NCI-H146 treated with DMSO at 0.1 percent for 48 hours (cell line): Measurements from ENCODE around the gene PRKCQ.
"Not testable (repeated sequence)": the region's sequence is repeated elsewhere in the genome, so short reads cannot be mapped to it uniquely, and the experiment has no call there.

Experiments
- DNase-seq: peaks from one replicate; lab custom pipeline; 2025; ENCODE audit not compliant: unreplicated experiment; lab: John Stamatoyannopoulos, UW

PRKCQ gene

GRCh38 chr10:6461961-6462360 is 118.1 kb downstream of the PRKCQ start:
- no peak for DNase-seq

- DNase-seq = no peak
These were observed 119.1 kb downstream of the PRKCQ start for GRCh38 chr10:6460861-6461409.

GRCh38 chr10:6458814-6459213 is 121.3 kb downstream of the PRKCQ start:
- no peak for DNase-seq

- DNase-seq = no peak
These were observed 122.7 kb downstream of the PRKCQ start for GRCh38 chr10:6457376-6457775.

- DNase-seq = no peak
These were observed 124.0 kb downstream of the PRKCQ start for GRCh38 chr10:6456067-6456466.

GRCh38 chr10:6455592-6455991 is 124.5 kb downstream of the PRKCQ start:
- DNase-seq = no peak

GRCh38 chr10:6446711-6447110 is 133.4 kb downstream of the PRKCQ start:
- no peak for DNase-seq

DNA sequence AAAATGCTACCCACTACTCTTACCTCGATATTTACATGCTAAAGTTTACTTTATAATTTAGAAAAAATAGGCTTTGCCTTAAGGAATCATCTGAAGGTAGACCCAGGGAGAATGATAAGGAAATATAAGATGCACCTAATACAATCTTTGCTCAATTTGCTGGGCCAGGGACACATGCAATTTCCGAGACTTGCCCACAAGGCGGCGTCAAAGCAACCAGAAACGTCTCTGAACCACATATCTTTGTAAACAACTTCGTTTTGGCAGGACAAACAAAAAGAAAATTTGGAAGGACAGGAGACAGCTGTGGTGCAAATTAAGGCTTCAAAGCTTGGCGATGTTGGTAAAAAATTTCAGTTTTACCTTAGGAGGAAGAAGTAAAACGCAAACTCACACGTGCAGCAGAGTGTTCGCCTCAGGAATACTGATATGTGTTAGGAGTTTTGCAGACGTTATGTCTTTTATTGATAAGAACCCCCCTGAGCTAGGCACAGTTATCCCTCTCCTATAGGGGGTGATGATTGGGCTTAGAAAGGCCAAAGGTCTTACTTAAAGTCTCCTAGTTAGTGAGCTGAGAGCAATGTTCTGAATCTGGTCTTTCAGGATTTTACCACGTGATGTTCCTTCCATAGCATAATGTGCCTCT is 134.3 kb downstream of the PRKCQ start:
- no peak for DNase-seq

DNA sequence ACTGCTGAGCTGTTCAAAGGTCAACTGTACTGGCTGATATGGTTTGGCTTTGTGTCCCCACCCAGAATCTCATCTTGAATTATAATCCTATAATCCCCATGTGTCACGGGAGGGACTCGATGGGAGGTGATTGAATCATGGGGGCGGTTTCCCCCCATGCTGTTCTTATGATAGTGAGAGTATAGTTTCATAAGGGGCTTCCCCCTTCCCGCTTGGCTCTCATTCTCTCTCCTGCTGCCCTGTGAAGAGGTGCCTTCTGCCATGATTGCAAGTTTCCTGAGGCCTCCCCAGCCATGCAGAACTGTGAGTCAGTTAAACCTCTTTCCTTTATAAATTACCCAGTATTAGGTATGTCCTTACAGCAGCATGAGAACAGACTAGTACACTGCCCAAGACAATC is 140.2 kb downstream of the PRKCQ start:
- DNase-seq = not testable (repeated sequence)

GRCh38 chr10:6431861-6432260 is 148.2 kb downstream of the PRKCQ start:
- no peak for DNase-seq

DNA sequence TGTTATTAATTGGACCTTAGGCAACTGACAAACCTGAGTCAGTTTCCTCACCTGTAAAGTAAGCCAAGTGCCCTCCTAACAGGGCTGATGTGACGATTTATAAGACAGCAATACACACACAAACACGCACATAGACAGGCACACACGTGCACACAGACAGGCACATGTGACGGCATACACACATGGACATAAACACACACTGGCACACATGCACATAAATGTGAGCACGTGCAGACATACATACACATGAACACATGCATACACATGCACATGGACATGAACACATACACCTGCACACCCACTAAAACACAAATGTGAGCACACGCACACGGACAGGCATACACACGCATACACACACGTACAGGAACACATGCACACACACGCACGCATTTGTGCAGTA is 148.9 kb downstream of the PRKCQ start:
- DNase-seq = no peak

DNA sequence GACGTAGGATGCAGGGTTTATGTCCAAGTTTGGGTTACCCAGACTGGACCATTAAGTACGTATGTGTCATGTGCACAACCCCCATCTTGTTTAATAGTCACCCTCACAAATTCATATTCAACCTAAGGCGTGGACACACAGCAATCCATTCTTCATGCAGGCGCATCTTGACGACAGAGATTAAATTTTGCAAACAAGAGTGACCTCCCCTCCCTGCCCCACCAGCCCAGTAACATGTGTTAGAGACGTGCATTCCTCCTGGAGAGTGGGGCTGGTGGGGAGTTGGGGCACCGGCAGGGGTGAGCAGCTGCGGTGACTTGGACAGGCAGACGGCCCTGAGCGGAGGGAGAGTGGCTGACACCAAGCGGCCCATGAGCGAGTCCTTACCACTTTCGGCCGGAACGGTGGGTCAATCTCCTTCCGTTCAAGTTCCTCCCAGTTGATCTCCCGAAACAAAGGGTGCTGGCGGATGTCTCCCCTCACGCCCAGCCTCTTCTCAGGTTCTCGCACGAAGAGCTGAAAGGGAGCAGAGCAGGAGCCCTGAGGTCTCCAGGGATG is 149.6 kb downstream of the PRKCQ start:
- DNase-seq = no peak

GRCh38 chr10:6427357-6427959 is 152.6 kb downstream of the PRKCQ start:
- no peak for DNase-seq

DNA sequence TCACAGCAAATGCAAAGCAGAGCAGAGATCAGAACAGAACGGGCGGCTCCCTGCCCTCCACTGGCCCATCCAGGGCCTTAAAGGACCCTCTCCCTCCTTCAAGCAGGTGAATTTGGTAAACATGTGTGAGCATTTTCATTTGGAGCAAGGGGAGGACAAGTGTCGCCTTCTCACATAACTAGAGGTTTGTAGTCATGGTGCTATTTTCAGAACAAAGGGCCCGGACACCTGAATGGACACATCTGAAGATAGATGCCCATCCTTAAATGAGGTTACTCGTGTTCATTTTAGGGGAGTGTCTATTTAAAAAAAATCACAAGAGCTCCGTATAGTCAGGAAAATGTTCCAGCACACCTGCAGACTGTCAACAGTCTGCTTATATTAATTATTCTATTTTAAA is 153.8 kb downstream of the PRKCQ start:
- no peak for DNase-seq

DNA sequence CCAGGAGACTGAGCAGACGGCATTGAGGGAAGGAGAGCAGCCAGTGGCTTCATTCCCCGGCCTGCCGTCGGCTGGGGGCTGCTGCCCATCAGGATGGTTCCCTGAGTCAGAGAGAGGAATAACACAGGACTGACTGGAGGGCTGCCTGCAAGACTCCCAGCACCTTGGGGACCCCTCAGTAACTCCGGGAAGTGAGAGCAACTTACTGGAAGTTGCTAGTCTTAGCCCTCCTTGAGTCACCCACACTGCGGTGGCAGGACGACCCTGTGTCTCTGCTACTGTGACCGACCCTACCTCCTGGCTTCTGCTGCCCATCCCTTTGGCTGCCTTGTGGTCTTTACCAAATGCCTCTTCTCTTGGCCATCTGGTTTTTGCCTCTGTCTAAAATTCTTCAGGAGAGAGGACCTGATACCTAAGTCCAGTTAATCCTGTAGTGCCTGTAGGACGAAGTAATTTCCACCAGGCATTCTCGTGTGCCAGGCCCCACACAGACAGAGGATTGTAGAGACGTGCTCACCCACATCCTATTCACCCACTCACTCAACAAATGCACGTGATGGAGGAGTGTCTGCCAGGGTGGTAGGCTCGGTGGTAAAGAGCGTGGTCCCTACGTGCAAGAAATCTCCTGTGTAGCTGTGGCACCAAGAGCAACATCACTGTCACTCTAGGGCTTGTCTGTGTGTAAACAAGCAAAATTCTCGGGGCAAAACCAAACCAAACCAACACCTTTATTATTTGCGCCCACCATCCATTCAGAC is 156.5 kb downstream of the PRKCQ start:
- DNase-seq = no peak

DNA sequence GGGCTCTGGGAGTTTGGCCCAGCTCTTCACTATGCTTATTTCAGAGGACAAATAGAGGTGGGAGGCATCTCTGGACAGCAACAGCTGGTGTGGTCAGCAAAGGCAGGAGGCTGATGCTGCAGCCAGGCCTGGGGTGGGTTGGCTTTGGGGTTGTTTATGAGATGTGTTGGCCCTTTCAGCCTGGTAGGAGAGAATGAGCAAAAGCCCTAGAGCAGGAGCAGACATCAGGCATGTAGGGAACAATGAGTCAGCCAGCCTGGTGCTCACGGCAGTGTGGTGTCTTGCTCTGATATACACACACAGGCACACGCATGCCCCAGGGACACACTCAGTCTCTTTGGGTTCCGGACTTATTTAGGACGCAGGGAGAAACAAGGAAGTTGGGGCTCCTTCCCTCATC is 157.1 kb downstream of the PRKCQ start:
- no peak for DNase-seq

GRCh38 chr10:6418613-6419216 is 161.4 kb downstream of the PRKCQ start:
- no peak for DNase-seq

- no peak for DNase-seq
These were observed 161.9 kb downstream of the PRKCQ start for GRCh38 chr10:6418167-6418566.

DNA sequence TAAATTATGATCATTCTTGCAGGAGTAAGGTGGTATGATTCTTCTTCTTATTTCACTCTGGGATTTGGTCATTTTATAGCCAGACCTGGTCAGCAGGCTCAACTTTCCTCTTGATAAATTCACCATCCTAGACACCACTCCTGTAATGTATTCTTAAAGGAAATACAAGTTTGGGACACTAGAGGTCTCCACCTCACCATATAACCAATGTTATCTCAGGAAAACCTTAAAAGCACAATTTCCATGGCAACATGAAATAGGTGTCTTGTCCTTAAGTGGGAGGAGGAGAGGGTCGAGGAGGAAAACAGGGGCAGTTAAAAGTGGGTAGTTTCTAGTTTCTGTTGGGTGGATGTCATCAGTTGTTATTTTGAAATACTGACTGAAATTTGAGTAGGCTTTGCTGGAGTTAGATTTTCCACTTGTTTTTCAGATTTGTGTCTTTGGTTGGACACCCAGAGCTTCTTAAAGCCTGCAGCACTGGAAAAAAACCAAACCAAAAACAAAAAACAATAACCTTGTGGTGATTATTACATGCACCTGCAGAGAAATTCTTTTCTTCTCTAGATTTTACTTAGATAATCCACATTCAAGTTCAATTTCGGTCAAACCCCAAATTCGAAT is 163.1 kb downstream of the PRKCQ start:
- peak; percentile 11 for DNase-seq

DNA sequence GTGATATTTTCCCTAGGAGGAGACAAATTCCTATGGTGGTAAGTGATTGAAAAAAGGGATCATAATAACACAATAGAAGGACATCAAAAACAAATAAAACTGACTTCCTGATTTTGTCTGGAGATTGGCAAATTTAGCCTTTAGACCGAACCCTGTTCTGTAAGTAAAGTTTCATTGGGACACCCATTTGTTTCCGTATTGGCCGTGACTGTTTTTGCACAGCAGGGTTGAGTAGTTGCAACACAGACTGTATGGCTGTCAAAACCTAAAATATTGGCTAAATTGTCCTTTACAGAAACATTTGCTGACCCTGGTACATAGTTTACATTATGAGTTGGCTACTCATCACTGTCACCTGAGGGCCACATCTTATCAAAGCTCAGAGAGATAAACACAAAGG is 168.6 kb downstream of the PRKCQ start:
- DNase-seq = no peak

- DNase-seq = no peak
These were observed 169.2 kb downstream of the PRKCQ start for GRCh38 chr10:6410830-6411229.
